GM12864 (cell line): Measurements from ENCODE around the gene PYURF.

Experiments
- DNase-seq: peaks from one replicate; pipeline ENCODE4 v3.0.0-alpha.2; 2011; ENCODE audit warnings: low read depth
- H3K4me3 ChIP-seq: 2 replicates; pipeline ENCODE4 v1.5.1; 2011; ENCODE audit warnings: mild to moderate bottlenecking, low read depth, low read length, control low read depth
- TF ChIP-seq, protein P1 (sequence below): IDR thresholded peaks from 2 replicates; pipeline ENCODE4 v1.5.1; 2011; ENCODE audit warnings: low read depth, mild to moderate bottlenecking, moderate library complexity, low read length, control low read depth, inconsistent platforms; ENCODE audit errors: missing control alignments

The PYURF gene

DNA sequence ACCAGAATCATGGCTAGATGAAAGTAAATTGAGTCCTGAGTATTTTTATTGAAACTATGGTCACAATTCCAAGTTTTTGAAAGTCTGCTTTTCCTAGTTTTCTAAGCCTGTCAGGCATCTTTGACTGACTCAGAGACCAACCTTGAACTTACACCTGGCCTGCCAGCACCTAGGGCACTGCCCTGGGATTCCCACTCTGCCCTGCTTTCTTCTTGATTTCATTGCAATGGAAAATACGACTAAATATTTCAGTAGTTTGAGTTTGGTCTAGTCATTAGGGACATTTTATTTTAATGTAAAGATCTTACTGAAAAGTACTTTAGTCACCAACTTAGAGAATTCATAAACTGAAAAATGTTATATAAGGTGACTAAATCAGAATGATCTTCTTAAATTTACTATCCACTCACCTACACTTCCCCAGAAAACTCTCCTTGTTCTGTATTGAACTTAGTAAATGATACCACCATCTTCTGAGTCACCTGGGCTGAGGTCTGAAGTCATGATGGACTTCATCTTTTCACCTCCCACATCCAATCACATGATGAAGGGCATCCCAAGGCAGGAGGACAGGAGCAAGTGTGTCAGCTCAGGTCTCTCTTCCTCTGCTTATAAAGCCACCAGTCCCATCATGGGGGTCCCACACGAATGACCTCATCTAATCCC lies 11.6 kb upstream of the PYURF start:
- H3K4me3 ChIP-seq, result no peak overlapping the region
- TF ChIP-seq, protein P1, sequence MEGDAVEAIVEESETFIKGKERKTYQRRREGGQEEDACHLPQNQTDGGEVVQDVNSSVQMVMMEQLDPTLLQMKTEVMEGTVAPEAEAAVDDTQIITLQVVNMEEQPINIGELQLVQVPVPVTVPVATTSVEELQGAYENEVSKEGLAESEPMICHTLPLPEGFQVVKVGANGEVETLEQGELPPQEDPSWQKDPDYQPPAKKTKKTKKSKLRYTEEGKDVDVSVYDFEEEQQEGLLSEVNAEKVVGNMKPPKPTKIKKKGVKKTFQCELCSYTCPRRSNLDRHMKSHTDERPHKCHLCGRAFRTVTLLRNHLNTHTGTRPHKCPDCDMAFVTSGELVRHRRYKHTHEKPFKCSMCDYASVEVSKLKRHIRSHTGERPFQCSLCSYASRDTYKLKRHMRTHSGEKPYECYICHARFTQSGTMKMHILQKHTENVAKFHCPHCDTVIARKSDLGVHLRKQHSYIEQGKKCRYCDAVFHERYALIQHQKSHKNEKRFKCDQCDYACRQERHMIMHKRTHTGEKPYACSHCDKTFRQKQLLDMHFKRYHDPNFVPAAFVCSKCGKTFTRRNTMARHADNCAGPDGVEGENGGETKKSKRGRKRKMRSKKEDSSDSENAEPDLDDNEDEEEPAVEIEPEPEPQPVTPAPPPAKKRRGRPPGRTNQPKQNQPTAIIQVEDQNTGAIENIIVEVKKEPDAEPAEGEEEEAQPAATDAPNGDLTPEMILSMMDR, result no peak
- DNase-seq, result no peak

DNA sequence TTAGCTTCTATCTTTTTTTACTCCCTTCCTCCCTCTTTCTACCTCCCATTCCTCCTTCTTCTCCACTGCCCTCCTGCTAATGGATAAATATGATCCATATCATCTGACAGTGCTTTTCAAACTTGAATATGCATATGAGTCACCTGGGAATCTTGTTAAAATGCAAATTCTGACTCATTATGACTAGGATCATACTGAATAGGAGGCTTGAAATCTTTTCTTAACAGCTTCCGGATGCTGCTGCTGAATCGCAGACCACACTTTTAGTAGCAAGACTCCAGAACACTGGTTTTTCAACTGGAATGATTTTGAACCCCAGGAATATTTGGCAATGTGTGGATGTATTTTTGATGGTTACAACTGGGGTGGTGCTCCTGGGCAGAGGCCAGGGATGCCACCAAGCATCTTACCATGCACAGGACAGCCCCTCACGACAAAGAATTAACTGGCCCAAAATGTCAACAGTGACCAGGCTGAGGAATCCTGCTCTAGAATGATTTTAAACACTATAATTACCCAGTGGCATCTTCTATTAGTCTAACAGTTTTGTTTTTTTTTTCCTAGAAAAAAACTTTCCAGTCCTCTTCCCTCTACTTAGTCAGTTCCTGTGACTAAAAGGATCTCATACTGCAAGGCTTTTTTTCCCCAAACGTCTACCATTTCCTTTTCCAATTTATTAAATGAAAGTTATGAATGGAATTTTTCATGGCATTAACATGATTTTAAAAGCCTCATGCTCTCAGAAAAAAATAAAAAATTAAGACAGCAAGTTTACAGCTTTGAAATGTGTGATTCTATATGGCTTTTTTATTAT lies 10.6 kb upstream of the PYURF start:
- TF ChIP-seq, protein P1, result no peak
- no peak for DNase-seq
- H3K4me3 ChIP-seq, result no peak overlapping the region

DNA sequence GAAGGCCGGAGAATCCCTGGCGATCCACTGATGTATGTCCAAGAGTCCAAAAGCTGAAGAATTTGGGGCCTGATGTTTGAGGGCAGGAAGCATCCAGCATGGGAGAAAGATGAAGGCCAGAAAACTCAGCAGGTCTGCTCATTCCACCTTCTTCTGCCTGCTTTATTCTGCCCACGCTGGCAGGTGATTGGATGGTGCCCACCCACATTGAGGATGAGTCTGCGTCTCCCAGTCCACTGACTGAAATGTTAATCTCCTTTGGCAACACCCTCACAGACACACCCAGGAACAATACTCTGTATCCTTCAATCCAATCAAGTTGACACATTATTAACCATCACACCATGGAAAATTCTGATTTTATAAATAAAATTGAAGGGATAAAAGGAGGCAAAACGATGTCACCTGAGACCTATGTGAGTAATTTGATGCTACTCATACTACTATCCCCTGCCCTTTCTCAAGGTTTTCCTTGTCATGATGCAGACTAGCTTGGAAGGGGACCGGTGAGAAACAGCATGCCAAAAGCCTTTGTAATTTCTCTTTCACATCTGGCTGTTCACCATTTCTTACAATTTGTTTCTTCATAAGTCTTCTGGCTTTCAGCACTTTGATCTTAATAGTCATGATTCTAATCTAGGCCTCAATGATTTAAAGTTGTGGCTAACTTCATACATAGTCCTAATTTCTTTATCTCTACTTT lies 9.7 kb upstream of the PYURF start:
- TF ChIP-seq, protein P1, result no peak
- no peak overlapping the region for H3K4me3 ChIP-seq
- no peak for DNase-seq

DNA sequence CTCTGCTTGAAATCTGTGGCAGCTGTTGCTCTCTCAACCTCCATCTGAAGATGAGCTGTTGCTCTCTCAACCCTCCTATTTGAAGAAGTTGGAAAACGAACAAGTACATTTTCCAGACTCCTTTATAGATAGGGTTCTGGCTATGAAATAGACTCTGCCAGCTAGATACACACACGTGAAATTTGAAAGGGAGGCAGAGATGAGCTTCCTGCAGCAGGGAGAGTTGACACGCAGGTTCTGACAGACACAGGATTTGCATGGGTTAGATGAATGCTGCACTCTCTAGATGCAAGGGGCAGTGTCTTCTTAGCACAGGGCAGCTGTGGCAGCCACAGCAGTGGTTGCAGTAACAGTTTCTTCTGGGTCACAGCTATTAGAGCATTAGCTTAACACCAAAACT lies 8.0 kb upstream of the PYURF start:
- no peak overlapping the region for H3K4me3 ChIP-seq
- TF ChIP-seq, protein P1, result no peak
- no peak for DNase-seq

DNA sequence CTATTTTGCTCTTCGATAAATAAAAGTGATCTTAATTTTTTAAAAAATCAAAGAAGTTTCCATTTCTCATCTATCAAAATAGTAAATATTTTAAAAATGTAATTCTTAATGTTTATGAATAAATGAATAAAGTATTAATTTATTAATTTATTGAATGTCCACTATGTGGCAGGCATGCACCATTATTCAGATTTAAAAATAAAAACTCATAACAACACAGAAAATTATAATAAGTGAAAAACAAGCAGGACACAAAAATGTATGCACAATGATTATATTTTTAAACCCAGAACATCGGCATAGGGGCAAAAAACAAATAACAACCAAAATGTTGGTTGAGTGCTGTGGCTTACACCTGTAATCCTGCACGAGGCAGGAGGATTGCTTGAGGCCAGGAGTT lies 5.3 kb upstream of the PYURF start:
- TF ChIP-seq, protein P1, result no peak
- DNase-seq, result no peak
- no peak overlapping the region for H3K4me3 ChIP-seq

DNA sequence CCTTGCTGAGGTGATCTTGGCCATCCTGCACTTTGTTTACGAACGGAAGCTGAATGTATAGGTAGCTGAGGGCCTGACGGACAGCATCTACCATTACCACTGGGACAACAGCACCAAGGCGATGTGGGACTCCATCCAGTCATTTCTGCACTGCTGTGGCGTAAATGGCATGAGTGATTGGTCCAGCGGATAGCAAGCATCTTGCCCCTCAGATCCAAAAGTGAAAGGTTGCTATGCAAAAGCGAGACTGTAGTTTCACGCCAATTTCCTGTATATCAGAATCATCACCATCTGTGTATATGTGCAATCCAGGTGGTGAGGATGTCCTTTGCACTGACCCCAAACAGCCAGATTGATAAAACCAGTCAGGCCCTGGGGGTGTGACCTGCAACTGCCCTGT lies 4.2 kb upstream of the PYURF start:
- TF ChIP-seq, protein P1, result no peak
- H3K4me3 ChIP-seq, result no peak overlapping the region
- DNase-seq, result no peak
